Endothelial cell of umbilical vein (primary cell): ENCODE data around the gene CCDC61. TPM values are rescaled to one million over a fixed set of nuclear protein-coding genes. Genes with fewer than 3 reads are reported as not detected.

Source experiments
- BruUV-seq: library from RNA; stranded (reverse); fragments of 400-500 nt; replicated peaks from 2 replicates; lab custom pipeline; 2021; lab: Mats Ljungman, UMichigan
- CTCF ChIA-PET: fragments of 300-600, 350-600 bp; sonication (Branson Sonifier 250); formaldehyde crosslinking; loops from one replicate; lab custom pipeline; 2021; ENCODE audit warnings: antibody characterized with exemption, inconsistent platforms; lab: Charles Lee
- POLR2A ChIA-PET: fragments of 300-600, 350-600 bp; sonication (Branson Sonifier 250); formaldehyde crosslinking; loops from one replicate; lab custom pipeline; 2021; ENCODE audit warnings: antibody characterized with exemption, inconsistent platforms; lab: Charles Lee
- DNase-seq: peaks from one replicate; pipeline ENCODE4 v3.0.0-alpha.2; 2011; ENCODE audit warnings: low read depth, low spot score
- FAIRE-seq: peaks from 2 replicates; lab custom pipeline; 2011; peaks lifted over from hg19 to GRCh38; lab: Jason Lieb, UNC
- H2AFZ ChIP-seq: 2 replicates; pipeline ENCODE4 v1.6.0; 2012; ENCODE audit warnings: low read depth, low read length, control low read depth, inconsistent platforms
- H3K27ac ChIP-seq: 2 replicates; pipeline ENCODE4 v1.5.1; 2011; ENCODE audit warnings: low read depth, mild to moderate bottlenecking, control low read depth, low read length, moderate library complexity; ENCODE audit not compliant: insufficient read depth
- H3K27me3 ChIP-seq, 2 experiments: 2 replicates each; pipeline versions ENCODE4 v1.6.0 to v1.6.1; 2011; ENCODE audit warnings: low read length in 2 of 2, mixed read lengths in 1 of 2; ENCODE audit not compliant: control insufficient read depth in 2 of 2, insufficient read depth in 2 of 2
- H3K36me3 ChIP-seq, 2 experiments: 2 replicates in 1 of 2; 3 replicates in 1 of 2; pipeline ENCODE4 v1.5.1; 2011; ENCODE audit warnings: low read length in 2 of 2, mild to moderate bottlenecking in 1 of 2, moderate library complexity in 1 of 2; ENCODE audit not compliant: control insufficient read depth in 2 of 2, insufficient read depth in 2 of 2; ENCODE audit errors: extremely low read depth in 1 of 2
- H3K4me1 ChIP-seq: 3 replicates; pipeline ENCODE4 v1.5.1; 2011; ENCODE audit warnings: mild to moderate bottlenecking, low read length; ENCODE audit not compliant: control insufficient read depth, insufficient read depth; ENCODE audit errors: extremely low read depth
- H3K4me2 ChIP-seq: 2 replicates; pipeline ENCODE4 v1.6.1; 2011; ENCODE audit warnings: low read length, control low read depth, mixed read lengths; ENCODE audit not compliant: insufficient read depth
- H3K4me3 ChIP-seq, 3 experiments: fragments of 200-600 bp in 1 of 3; sonication (generic), shearing (Covaris generic) in 1 of 3; replicated peaks in 1 of 3; 2 replicates each; pipeline ENCODE4 v1.5.1; 2011 to 2016; ENCODE audit warnings: control low read depth in 3 of 3, low read length in 3 of 3, mild to moderate bottlenecking in 2 of 3, inconsistent platforms in 1 of 3, low read depth in 1 of 3, moderate library complexity in 1 of 3; ENCODE audit not compliant: insufficient read depth in 1 of 3
- H3K79me2 ChIP-seq: 2 replicates; pipeline ENCODE4 v1.6.0; 2012; ENCODE audit warnings: low read length, inconsistent platforms; ENCODE audit not compliant: control insufficient read depth, insufficient read depth
- H3K9ac ChIP-seq: replicated peaks from 2 replicates; pipeline ENCODE3; 2011; ENCODE audit warnings: low read length, control low read depth; ENCODE audit not compliant: insufficient read depth; ENCODE audit errors: extremely low read depth
- H3K9me1 ChIP-seq: replicated peaks from 3 replicates; pipeline ENCODE4 v1.6.0; 2011; ENCODE audit warnings: mild to moderate bottlenecking, low read length; ENCODE audit not compliant: control insufficient read depth, insufficient read depth; ENCODE audit errors: extremely low read depth
- H3K9me3 ChIP-seq: replicated peaks from 2 replicates; pipeline ENCODE4 v1.5.1; 2012; ENCODE audit warnings: low read length, inconsistent platforms; ENCODE audit not compliant: control insufficient read depth, insufficient read depth
- H4K20me1 ChIP-seq: replicated peaks from 2 replicates; pipeline ENCODE3; 2011; ENCODE audit warnings: mild to moderate bottlenecking, low read length; ENCODE audit not compliant: control insufficient read depth, insufficient read depth; ENCODE audit errors: extremely low read depth
- CTCF ChIP-seq, 2 donors: IDR thresholded peaks; 1 replicate in 1 of 2; 2 replicates in 1 of 2; pipeline ENCODE4 v1.5.1; 2011; ENCODE audit warnings: low read length in 2 of 2, mild to moderate bottlenecking in 2 of 2, moderate library complexity in 2 of 2, control low read depth in 1 of 2, inconsistent platforms in 1 of 2, low read depth in 1 of 2; ENCODE audit not compliant: insufficient read depth in 1 of 2; ENCODE audit errors: extremely low read depth in 1 of 2
- EZH2 ChIP-seq: IDR thresholded peaks from 2 replicates; pipeline ENCODE4 v1.6.1; 2012; ENCODE audit warnings: borderline replicate concordance, low read depth, mild to moderate bottlenecking, moderate library complexity, low read length, inconsistent platforms; ENCODE audit not compliant: severe bottlenecking
- FOS ChIP-seq: IDR thresholded peaks from 2 replicates; pipeline ENCODE4 v1.6.1; 2011; ENCODE audit warnings: mild to moderate bottlenecking, low read length, moderate library complexity, borderline replicate concordance; ENCODE audit not compliant: insufficient read depth
- GATA2 ChIP-seq: IDR thresholded peaks from 2 replicates; pipeline ENCODE4 v1.7.0; 2011; ENCODE audit warnings: low read depth, mild to moderate bottlenecking, moderate library complexity, mixed read lengths, low read length; ENCODE audit not compliant: insufficient read length, insufficient read depth
- JUN ChIP-seq: IDR thresholded peaks from 2 replicates; pipeline ENCODE4 v1.6.1; 2011; ENCODE audit warnings: borderline replicate concordance, low read depth; ENCODE audit not compliant: insufficient read length, insufficient read depth
- MAX ChIP-seq: IDR thresholded peaks from 2 replicates; pipeline ENCODE4 v1.6.1; 2011; ENCODE audit not compliant: insufficient read depth, insufficient read length
- MYC ChIP-seq: IDR thresholded peaks from one replicate; pipeline ENCODE4 v1.6.1; 2011; ENCODE audit warnings: mild to moderate bottlenecking, low read depth, low read length
- POLR2A ChIP-seq: IDR thresholded peaks from 2 replicates; pipeline ENCODE4 v1.6.1; 2012; ENCODE audit warnings: low read depth, mild to moderate bottlenecking, control low read depth, low read length
- POLR2AphosphoS5 ChIP-seq: IDR thresholded peaks from 2 replicates; pipeline ENCODE4 v1.6.1; 2012; ENCODE audit warnings: low read depth, mild to moderate bottlenecking, control low read depth, low read length, moderate library complexity; ENCODE audit not compliant: insufficient read depth
- dilution Hi-C: fragments of 300-500 bp; cut with MboI; formaldehyde crosslinking; loops from one replicate; pipeline ENCODE4 v1.15.0; 2019; ENCODE audit warnings: low sequenced_read_pairs; ENCODE audit not compliant: extremely low pct_ligation_motif_present
- intact Hi-C: fragments of 100-400 bp; cut with micrococcal nuclease; formaldehyde crosslinking; loops from one replicate; pipeline ENCODE4 v1.10.0; 2022
- polyA plus RNA-seq, 4 experiments: library from polyadenylated mRNA; depleted of rRNA in 3 of 4; stranded (reverse) in 3 of 4; unstranded in 1 of 4; fragments of >200 nt; gene quantifications; 2 replicates each; pipeline versions ENCODE4 v1.2.1 to v1.2.3, GENCODE V29; 2011 to 2012; ENCODE audit warnings: missing spikeins in 1 of 4
- total RNA-seq: library from RNA; stranded (reverse); gene quantifications from 2 replicates; pipeline ENCODE4 v1.2.3, GENCODE V29; 2021

Gene CCDC61
- total and polyA plus RNA-seq, 2 donors (not counting 3 experiments of a cell fraction or from before 2014, with no cell fraction given), result 10.3 to 20.1 TPM

GRCh38 chr19:46060012-46060411 is 64.7 kb downstream of the CCDC61 start:
- Histone ChIP-seq H3K36me3 (no peaks in the 10 kb centered on the region), H3K27ac (no peak overlapping the region), H3K79me2 (no peaks in the 10 kb centered on the region), H3K9ac (no peak overlapping the region), H2AFZ (no peak overlapping the region), H3K9me3 (no peaks in the 10 kb centered on the region), H3K27me3 (peaks cover 14 to 36% of the 10 kb centered on the region in 2 experiments), H3K9me1 (no peaks in the 10 kb centered on the region), H3K4me3 (no peak overlapping the region), H3K4me1 (no peaks in the 10 kb centered on the region), H4K20me1 (no peaks in the 10 kb centered on the region), H3K4me2 (no peak overlapping the region)
- ChIA-PET CTCF (interaction anchor here (1.3 to 2.9 kb wide), 2 partner anchors 13 to 31 kb away, joined by 3 to 13 read pairs; no protein-coding TSS in a partner anchor), POLR2A (no interaction called here)
- TF ChIP-seq FOS (no peak), GATA2 (no peak), MYC (no peak), POLR2AphosphoS5 (no peak), JUN (no peak), EZH2 (no peak), CTCF (IDR thresholded peaks at IDR 0.05; ENCODE audit: extremely low read depth in 1 of 2, insufficient read depth in 1 of 2, low read depth in 1 of 2, low read length in 2 of 2) (no peak), POLR2A (no peak), MAX (no peak)
- FAIRE-seq, result no peak
- no peak for DNase-seq
- no TSS peak for BruUV-seq
- dilution Hi-C loops, result no loop called here
- intact Hi-C loops, result no loop called here
